COR-L47 (cell line): ENCODE measurements around the gene COTL1.

Source experiments
- DNase-seq: peaks from one replicate; lab custom pipeline; 2025; lab: John Stamatoyannopoulos, UW

COTL1 gene

DNA sequence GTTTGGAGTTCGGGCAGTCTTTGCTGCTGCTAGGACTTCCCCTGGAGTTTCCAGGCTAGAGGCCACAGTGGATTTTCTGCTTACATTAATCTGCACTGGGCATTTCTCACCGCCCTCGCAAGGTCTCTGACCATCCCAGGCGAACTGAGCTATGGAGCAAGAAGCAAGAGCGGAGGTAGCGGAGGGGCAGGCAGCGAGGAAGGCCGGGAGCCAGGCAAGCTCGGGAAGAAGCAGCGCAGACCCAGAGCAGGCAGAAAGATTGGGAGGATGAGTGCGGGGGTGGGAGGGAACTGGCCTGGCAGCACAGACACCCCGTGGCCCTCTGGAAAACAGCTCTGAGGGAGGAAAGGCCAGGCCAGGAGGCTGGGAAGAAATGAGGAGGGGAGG lies 3.8 kb downstream of the COTL1 start:
- no peak for DNase-seq

GRCh38 chr16:84613408-84614072 lies 4.3 kb downstream of the COTL1 start:
- DNase-seq, result no peak

DNA sequence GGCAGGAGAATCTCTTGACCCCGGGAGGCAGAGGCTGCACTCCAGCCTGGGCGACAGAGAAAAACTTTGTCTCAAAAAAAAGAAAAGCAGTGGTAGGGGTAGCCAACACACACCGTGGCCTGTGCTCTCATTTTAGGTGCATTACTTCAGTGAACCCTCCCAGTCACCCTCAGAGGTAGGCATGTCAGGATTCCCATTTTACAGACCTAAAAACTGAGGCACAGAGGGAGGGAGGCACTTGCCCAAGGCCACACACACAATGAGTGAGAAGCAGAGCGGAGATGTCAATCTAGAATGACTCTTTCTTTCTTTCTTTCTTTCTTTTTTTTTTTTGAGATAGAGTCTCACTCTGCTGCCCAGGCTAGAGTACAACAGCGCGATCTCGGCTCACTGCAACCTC lies 5.2 kb downstream of the COTL1 start:
- DNase-seq, result no peak

- no peak for DNase-seq
Measured at GRCh38 chr16:84611041-84611440, 6.8 kb downstream of the COTL1 start.

GRCh38 chr16:84610376-84610775 lies 7.5 kb downstream of the COTL1 start:
- no peak for DNase-seq

DNA sequence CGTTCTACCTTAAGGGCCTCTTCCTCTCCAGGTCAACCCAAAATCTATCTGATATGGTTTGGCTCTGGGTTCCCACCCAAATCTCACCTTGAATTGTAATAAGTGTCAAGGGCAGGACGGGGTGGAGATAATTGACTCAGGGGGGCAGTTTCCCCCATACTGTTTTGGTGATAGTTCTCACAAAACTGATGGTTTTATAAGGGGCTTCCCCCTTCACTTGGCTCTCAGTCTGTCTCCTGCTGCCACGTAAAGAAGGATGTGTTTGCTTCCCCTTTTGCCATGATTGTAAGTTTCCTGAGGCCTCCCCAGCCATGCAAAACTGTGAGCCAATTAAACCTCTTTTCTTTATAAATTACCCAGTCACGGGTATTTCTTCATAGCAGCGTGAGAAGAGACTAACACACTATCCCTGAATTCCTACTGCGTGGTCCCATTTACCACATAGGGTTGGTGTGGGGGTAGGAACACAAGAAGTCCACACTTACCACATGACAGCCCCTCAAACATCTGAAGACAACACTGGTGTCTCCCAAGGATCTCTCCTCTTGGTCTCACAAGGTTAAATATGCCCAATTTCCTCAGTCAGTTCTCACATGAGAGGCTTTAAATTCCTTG lies 8.2 kb downstream of the COTL1 start:
- no peak for DNase-seq

DNA sequence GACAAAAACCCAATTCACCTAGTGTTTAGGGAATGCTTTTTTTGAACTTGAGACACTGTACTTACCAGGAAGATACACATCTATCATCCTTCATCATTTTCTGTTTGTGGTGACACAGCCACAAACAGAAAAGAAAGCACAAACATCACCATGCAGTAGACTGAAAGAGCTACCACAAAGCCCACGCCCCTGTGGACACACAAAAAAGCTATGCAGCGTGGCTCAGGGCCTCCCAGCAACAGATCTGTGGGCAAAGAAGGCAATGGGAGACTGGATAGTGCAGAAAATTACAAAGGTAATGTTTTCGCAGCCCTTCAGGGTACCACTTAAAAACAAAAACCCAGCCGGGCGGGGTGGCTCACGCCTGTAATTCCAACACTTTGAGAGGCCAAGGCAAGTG lies 9.6 kb downstream of the COTL1 start:
- DNase-seq, result no peak

DNA sequence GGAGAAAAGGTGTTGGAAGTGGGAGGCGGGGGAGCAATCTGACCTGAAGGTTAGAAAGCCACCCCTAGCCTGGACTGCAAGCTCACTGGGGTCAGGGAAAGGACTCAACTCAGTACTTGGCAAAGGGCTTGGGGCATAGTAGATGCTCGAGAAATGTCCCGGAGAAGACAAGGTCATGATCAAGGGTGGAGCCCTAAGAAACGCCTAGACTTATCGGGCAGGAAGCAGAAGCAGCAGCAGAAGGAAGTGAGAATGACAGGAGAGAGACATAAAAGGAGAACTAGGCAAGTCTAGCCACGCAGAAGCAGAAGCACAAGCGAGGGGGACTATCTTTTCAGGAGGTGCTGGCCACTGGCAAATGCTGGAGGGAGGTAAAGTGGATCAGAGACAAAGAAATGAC lies 10.2 kb downstream of the COTL1 start:
- no peak for DNase-seq

DNA sequence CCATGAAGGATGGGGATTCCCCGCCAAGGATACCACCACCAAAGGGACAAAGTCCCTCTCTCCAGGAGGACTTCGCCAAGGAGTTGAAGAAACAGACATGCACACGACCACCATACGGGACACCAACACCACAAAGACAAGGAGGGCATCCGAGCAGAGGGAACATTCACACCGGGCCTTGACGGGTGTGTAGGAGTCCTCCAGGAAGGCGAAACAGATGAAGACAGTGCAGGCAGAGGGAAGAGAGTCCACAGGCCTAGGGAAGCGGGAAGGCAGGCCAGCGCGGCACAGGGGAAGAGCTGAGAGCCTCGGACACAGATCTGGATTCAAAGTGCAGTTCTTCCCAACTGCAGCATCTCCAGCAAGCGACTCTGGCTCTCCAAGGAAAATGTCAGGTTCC lies 10.8 kb downstream of the COTL1 start:
- DNase-seq, result no peak

DNA sequence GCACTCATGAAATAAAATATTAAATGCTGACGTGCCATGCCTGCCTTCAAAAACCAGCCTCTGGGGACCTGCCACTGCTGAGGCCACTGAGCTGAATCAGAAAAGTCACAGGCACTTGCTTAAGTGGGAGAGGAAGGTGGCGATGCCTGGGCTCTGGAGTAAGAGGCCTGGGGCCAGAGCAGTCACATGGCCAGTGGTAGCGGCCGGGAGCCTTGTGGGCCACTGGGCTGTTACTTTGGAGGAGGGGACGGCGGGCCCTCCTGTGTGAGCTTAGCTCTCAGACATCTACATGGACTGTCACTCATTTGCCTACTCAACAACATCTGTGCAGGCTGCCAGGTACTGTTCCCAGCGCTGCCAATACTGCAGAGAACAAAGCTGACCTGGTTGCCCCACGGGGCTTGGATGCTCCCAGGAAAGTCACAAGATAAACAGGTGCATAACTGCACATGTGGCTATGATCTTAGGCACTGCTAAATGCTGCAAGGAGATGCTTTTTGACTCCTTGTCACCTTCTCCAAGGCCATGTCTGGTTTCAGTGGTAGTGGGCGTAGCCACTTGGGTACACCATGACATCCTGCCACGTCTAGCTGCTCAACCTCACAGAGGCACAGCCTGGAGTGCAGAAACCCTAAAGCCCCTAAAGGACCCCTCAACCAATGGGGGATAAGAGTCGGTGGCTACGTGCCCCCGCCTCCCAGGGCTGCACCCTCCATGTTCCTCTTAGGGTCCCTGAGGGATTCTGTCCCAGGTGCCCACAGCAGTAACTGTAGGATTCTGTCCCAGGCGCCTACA lies 11.6 kb downstream of the COTL1 start:
- DNase-seq, result no peak

GRCh38 chr16:84605339-84605848 lies 12.5 kb downstream of the COTL1 start:
- DNase-seq, result no peak

- DNase-seq, result no peak
Measured at GRCh38 chr16:84604477-84605013, 13.3 kb downstream of the COTL1 start.

DNA sequence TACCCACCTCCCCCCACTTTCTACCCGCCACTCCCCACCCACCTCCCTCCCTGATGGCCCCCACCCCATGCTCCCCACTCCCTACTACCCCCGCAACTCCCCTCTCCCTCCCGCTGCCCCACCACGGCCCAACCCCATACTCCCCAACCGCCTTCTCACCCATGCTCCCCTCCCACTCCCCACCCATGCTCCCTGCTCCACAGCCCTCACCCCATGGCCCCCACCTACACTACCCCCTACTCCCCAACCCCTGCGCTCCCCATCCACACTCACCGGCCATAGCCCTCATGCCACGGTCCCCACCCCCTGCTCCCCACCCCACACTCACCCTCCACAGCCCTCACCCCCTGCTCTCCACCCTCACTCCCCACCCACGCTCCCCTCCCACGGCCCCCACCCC lies 13.9 kb downstream of the COTL1 start:
- no peak for DNase-seq

GRCh38 chr16:84603140-84603816 lies 14.6 kb downstream of the COTL1 start:
- DNase-seq, result no peak

- DNase-seq, result no peak
Measured at GRCh38 chr16:84600343-84601229, 17.3 kb downstream of the COTL1 start.

- DNase-seq, result peak; percentile 82
Measured at GRCh38 chr16:84599521-84600202, 18.2 kb downstream of the COTL1 start.

DNA sequence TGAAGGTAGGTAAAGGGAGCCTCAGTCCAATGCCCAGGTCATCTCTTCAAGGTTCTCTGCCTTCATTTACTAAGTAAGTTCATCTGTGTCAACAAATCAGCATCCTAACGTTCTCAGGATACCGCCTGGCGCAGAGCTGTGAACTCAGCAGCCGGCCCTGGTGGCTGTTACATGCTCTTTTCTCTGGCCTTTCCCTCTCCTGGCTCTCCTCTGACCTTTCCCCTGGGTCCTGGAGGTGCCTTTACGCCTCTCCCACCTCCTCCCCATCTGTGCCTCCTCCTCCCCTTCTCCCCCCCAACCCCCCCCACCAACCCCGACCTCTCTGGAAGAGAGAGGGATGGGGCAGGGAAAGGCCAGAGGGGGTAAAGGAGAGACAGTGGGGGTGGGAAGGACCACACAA lies 19.5 kb downstream of the COTL1 start:
- no peak for DNase-seq

- no peak for DNase-seq
Measured at GRCh38 chr16:84597931-84598351, 19.9 kb downstream of the COTL1 start.

GRCh38 chr16:84597528-84597896 lies 20.4 kb downstream of the COTL1 start:
- DNase-seq, result no peak

- no peak for DNase-seq
Measured at GRCh38 chr16:84596801-84597527, 20.9 kb downstream of the COTL1 start.
